ENCODE data around the gene CP. TPM values are rescaled to one million over a fixed set of nuclear protein-coding genes. Genes with fewer than 3 reads are reported as not detected.

The CP gene
- total RNA-seq = 100 to 1,000 TPM in 1 of 3 donors, 10 to 100 TPM in 2; 25.9 to 225 (median 30.2) TPM

DNA sequence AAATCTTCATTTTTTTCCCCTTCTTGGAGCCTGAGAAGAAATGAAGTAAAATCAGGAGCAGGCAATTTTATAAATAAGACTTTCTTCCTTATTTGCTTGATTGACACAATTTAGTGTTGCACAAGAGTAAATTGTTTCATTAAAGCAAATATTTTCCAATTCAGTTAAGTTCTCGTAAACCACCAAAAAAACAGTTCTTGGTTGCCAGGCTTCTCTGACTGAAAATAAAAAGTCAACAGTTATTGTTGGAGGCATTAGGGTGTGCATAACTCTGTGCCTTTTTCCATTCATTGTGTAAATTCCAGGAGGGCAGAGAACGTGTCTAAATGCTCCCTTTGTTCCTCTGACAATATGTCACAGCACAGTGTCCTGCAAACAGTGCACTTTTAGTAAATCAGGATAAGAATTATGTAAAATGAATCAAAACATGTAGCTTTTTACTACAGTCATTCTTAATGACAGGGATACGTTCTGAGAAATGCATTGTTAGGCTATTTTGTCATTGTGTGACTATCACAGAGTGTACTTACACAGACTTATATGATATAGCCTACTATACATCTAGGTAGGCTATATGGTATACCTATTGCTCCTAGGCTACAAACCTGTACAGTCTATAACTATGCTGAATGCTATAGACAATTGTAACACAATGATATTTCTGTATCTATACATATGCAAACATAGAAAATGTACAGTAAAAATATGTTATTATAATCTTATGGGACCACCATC, at the start of gene CP:
Gene CP (minus strand): TSS at position 47 of the 735 bp plus-strand sequence. CDS start 37 bp downstream, at position 10.
- Histone ChIP-seq H3K36me3 (no peaks in the 10 kb centered on the region), H3K27ac (no peak within 1 kb of the TSS), H3K4me1 (no peaks in the 10 kb centered on the region), H3K9me3 (no peaks in the 10 kb centered on the region), H3K4me3 (peak within 1 kb of the TSS in 2 of 3 donors; percentile 3 to 5), H3K27me3 (no peaks in the 10 kb centered on the region)
- intact Hi-C loops (cut with DNase I; ENCODE audit: low total_unique reads) = no loop called here
- TF ChIP-seq POLR2AphosphoS5 (IDR thresholded peaks at IDR 0.05) = no peak
- no peak for TF ChIP-seq POLR2A (IDR thresholded peaks at IDR 0.05)
- no peak for TF ChIP-seq CTCF (IDR thresholded peaks at IDR 0.05)
- no peak for DNase-seq (ENCODE audit: low spot score in 2 of 2)

- H3K27ac ChIP-seq = no peak overlapping the region
These were observed 48.6 kb upstream of the CP start for GRCh38 chr3:149270180-149270579.

DNA sequence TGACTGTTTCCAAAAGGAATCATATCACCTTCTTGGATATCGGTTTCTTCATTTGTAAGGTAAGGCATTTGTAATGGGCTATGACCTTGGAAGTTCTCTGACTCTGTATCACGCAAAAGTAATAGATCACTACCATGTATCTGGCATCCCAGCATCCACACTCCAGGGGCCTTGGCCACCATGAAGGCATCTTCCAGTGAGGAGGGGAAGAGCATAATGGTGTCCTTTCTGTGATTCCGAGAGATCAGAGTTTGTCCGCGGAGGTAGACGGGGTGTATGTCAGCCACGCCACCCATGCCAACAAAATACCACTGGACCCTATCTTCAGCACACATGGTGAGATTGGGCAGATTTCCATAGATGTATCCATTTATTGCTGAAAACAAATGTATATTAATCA, 48.1 kb upstream of the CP start:
- H3K4me3 ChIP-seq = no peak overlapping the region
- H3K9me3 ChIP-seq = no peaks in the 10 kb centered on the region
- no peaks in the 10 kb centered on the region for H3K27me3 ChIP-seq
- DNase-seq (ENCODE audit: low spot score in 2 of 2) = no peak
- H3K4me1 ChIP-seq = no peaks in the 10 kb centered on the region
- no peak for TF ChIP-seq POLR2AphosphoS5 (IDR thresholded peaks at IDR 0.05)
- TF ChIP-seq CTCF (IDR thresholded peaks at IDR 0.05) = no peak
- TF ChIP-seq POLR2A (IDR thresholded peaks at IDR 0.05) = no peak
- H3K27ac ChIP-seq = no peak overlapping the region
- H3K36me3 ChIP-seq = no peaks in the 10 kb centered on the region
- intact Hi-C loops (cut with DNase I; ENCODE audit: low total_unique reads) = loop anchor here (10.0 kb wide), 1 partner anchor 145 kb away; the partner anchor contains the start of gene HPS3

More at GRCh38 chr3:149270180-149270579, 48.6 kb upstream of the CP start:
- TF ChIP-seq POLR2AphosphoS5 (IDR thresholded peaks at IDR 0.05) = no peak
- no peak for TF ChIP-seq CTCF (IDR thresholded peaks at IDR 0.05)
- no peak for TF ChIP-seq POLR2A (IDR thresholded peaks at IDR 0.05)
- H3K4me3 ChIP-seq = no peak overlapping the region
- H3K36me3 ChIP-seq = no peaks in the 10 kb centered on the region
- H3K9me3 ChIP-seq = no peaks in the 10 kb centered on the region
- H3K4me1 ChIP-seq = no peaks in the 10 kb centered on the region
- no peak for DNase-seq (ENCODE audit: low spot score in 2 of 2)
- no peaks in the 10 kb centered on the region for H3K27me3 ChIP-seq
- intact Hi-C loops (cut with DNase I; ENCODE audit: low total_unique reads) = loop anchor here (10.0 kb wide), 1 partner anchor 145 kb away; the partner anchor contains the start of gene HPS3

- TF ChIP-seq POLR2AphosphoS5 (IDR thresholded peaks at IDR 0.05) (no peak), CTCF (IDR thresholded peaks at IDR 0.05) (no peak), POLR2A (IDR thresholded peaks at IDR 0.05) (no peak)
- no peak overlapping the region for H3K27ac ChIP-seq
- no peaks in the 10 kb centered on the region for H3K9me3 ChIP-seq
- intact Hi-C loops (cut with DNase I; ENCODE audit: low total_unique reads) = no loop called here
- no peaks in the 10 kb centered on the region for H3K36me3 ChIP-seq
- no peak overlapping the region for H3K4me3 ChIP-seq
- DNase-seq (ENCODE audit: low spot score in 2 of 2) = no peak
- H3K4me1 ChIP-seq = no peaks in the 10 kb centered on the region
- no peaks in the 10 kb centered on the region for H3K27me3 ChIP-seq
These were observed 45.9 kb upstream of the CP start for GRCh38 chr3:149267565-149267964.

GRCh38 chr3:149266736-149267135, 45.1 kb upstream of the CP start:
- DNase-seq (ENCODE audit: low spot score in 2 of 2) = no peak
- TF ChIP-seq CTCF (IDR thresholded peaks at IDR 0.05) (no peak), POLR2A (IDR thresholded peaks at IDR 0.05) (no peak)
- Histone ChIP-seq H3K9me3 (no peaks in the 10 kb centered on the region), H3K27ac (no peak overlapping the region), H3K4me1 (no peaks in the 10 kb centered on the region), H3K36me3 (no peaks in the 10 kb centered on the region), H3K4me3 (no peak overlapping the region), H3K27me3 (no peaks in the 10 kb centered on the region)
- intact Hi-C loops (cut with DNase I; ENCODE audit: low total_unique reads) = no loop called here
